Endothelial cell of umbilical vein (primary cell): ENCODE results near the gene CLCN4. TPM values are rescaled to one million over a fixed set of nuclear protein-coding genes. Genes with fewer than 3 reads are reported as not detected.

Experiments used
- BruUV-seq: library from RNA; stranded (reverse); fragments of 400-500 nt; replicated peaks from 2 replicates; lab custom pipeline; 2021; lab: Mats Ljungman, UMichigan
- CTCF ChIA-PET: fragments of 300-600, 350-600 bp; sonication (Branson Sonifier 250); formaldehyde crosslinking; loops from one replicate; lab custom pipeline; 2021; ENCODE audit warnings: antibody characterized with exemption, inconsistent platforms; lab: Charles Lee
- POLR2A ChIA-PET: fragments of 300-600, 350-600 bp; sonication (Branson Sonifier 250); formaldehyde crosslinking; loops from one replicate; lab custom pipeline; 2021; ENCODE audit warnings: antibody characterized with exemption, inconsistent platforms; lab: Charles Lee
- DNase-seq: peaks from one replicate; pipeline ENCODE4 v3.0.0-alpha.2; 2011; ENCODE audit warnings: low read depth, low spot score
- FAIRE-seq: peaks from 2 replicates; lab custom pipeline; 2011; peaks lifted over from hg19 to GRCh38; lab: Jason Lieb, UNC
- H2AFZ ChIP-seq: 2 replicates; pipeline ENCODE4 v1.6.0; 2012; ENCODE audit warnings: low read depth, low read length, control low read depth, inconsistent platforms
- H3K27ac ChIP-seq: 2 replicates; pipeline ENCODE4 v1.5.1; 2011; ENCODE audit warnings: low read depth, mild to moderate bottlenecking, control low read depth, low read length, moderate library complexity; ENCODE audit not compliant: insufficient read depth
- H3K27me3 ChIP-seq, 2 experiments: 2 replicates each; pipeline versions ENCODE4 v1.6.0 to v1.6.1; 2011; ENCODE audit warnings: low read length in 2 of 2, mixed read lengths in 1 of 2; ENCODE audit not compliant: control insufficient read depth in 2 of 2, insufficient read depth in 2 of 2
- H3K36me3 ChIP-seq, 2 experiments: 2 replicates in 1 of 2; 3 replicates in 1 of 2; pipeline ENCODE4 v1.5.1; 2011; ENCODE audit warnings: low read length in 2 of 2, mild to moderate bottlenecking in 1 of 2, moderate library complexity in 1 of 2; ENCODE audit not compliant: control insufficient read depth in 2 of 2, insufficient read depth in 2 of 2; ENCODE audit errors: extremely low read depth in 1 of 2
- H3K4me1 ChIP-seq: 3 replicates; pipeline ENCODE4 v1.5.1; 2011; ENCODE audit warnings: mild to moderate bottlenecking, low read length; ENCODE audit not compliant: control insufficient read depth, insufficient read depth; ENCODE audit errors: extremely low read depth
- H3K4me2 ChIP-seq: 2 replicates; pipeline ENCODE4 v1.6.1; 2011; ENCODE audit warnings: low read length, control low read depth, mixed read lengths; ENCODE audit not compliant: insufficient read depth
- H3K4me3 ChIP-seq, 3 experiments: fragments of 200-600 bp in 1 of 3; sonication (generic), shearing (Covaris generic) in 1 of 3; replicated peaks in 1 of 3; 2 replicates each; pipeline ENCODE4 v1.5.1; 2011 to 2016; ENCODE audit warnings: control low read depth in 3 of 3, low read length in 3 of 3, mild to moderate bottlenecking in 2 of 3, inconsistent platforms in 1 of 3, low read depth in 1 of 3, moderate library complexity in 1 of 3; ENCODE audit not compliant: insufficient read depth in 1 of 3
- H3K79me2 ChIP-seq: 2 replicates; pipeline ENCODE4 v1.6.0; 2012; ENCODE audit warnings: low read length, inconsistent platforms; ENCODE audit not compliant: control insufficient read depth, insufficient read depth
- H3K9ac ChIP-seq: replicated peaks from 2 replicates; pipeline ENCODE3; 2011; ENCODE audit warnings: low read length, control low read depth; ENCODE audit not compliant: insufficient read depth; ENCODE audit errors: extremely low read depth
- H3K9me1 ChIP-seq: replicated peaks from 3 replicates; pipeline ENCODE4 v1.6.0; 2011; ENCODE audit warnings: mild to moderate bottlenecking, low read length; ENCODE audit not compliant: control insufficient read depth, insufficient read depth; ENCODE audit errors: extremely low read depth
- H3K9me3 ChIP-seq: replicated peaks from 2 replicates; pipeline ENCODE4 v1.5.1; 2012; ENCODE audit warnings: low read length, inconsistent platforms; ENCODE audit not compliant: control insufficient read depth, insufficient read depth
- H4K20me1 ChIP-seq: replicated peaks from 2 replicates; pipeline ENCODE3; 2011; ENCODE audit warnings: mild to moderate bottlenecking, low read length; ENCODE audit not compliant: control insufficient read depth, insufficient read depth; ENCODE audit errors: extremely low read depth
- EZH2 ChIP-seq: IDR thresholded peaks from 2 replicates; pipeline ENCODE4 v1.6.1; 2012; ENCODE audit warnings: borderline replicate concordance, low read depth, mild to moderate bottlenecking, moderate library complexity, low read length, inconsistent platforms; ENCODE audit not compliant: severe bottlenecking
- JUN ChIP-seq: IDR thresholded peaks from 2 replicates; pipeline ENCODE4 v1.6.1; 2011; ENCODE audit warnings: borderline replicate concordance, low read depth; ENCODE audit not compliant: insufficient read length, insufficient read depth
- POLR2AphosphoS5 ChIP-seq: IDR thresholded peaks from 2 replicates; pipeline ENCODE4 v1.6.1; 2012; ENCODE audit warnings: low read depth, mild to moderate bottlenecking, control low read depth, low read length, moderate library complexity; ENCODE audit not compliant: insufficient read depth
- dilution Hi-C: fragments of 300-500 bp; cut with MboI; formaldehyde crosslinking; loops from one replicate; pipeline ENCODE4 v1.15.0; 2019; ENCODE audit warnings: low sequenced_read_pairs; ENCODE audit not compliant: extremely low pct_ligation_motif_present
- intact Hi-C: fragments of 100-400 bp; cut with micrococcal nuclease; formaldehyde crosslinking; loops from one replicate; pipeline ENCODE4 v1.10.0; 2022
- polyA plus RNA-seq, 4 experiments: library from polyadenylated mRNA; depleted of rRNA in 3 of 4; stranded (reverse) in 3 of 4; unstranded in 1 of 4; fragments of >200 nt; gene quantifications; 2 replicates each; pipeline versions ENCODE4 v1.2.1 to v1.2.3, GENCODE V29; 2011 to 2012; ENCODE audit warnings: missing spikeins in 1 of 4
- total RNA-seq: library from RNA; stranded (reverse); gene quantifications from 2 replicates; pipeline ENCODE4 v1.2.3, GENCODE V29; 2021
- TF ChIP-seq, protein P1 (sequence below), 2 donors: IDR thresholded peaks; 1 replicate in 1 of 2; 2 replicates in 1 of 2; pipeline ENCODE4 v1.5.1; 2011; ENCODE audit warnings: low read length in 2 of 2, mild to moderate bottlenecking in 2 of 2, moderate library complexity in 2 of 2, control low read depth in 1 of 2, inconsistent platforms in 1 of 2, low read depth in 1 of 2; ENCODE audit not compliant: insufficient read depth in 1 of 2; ENCODE audit errors: extremely low read depth in 1 of 2
- TF ChIP-seq, protein P2 (sequence below): IDR thresholded peaks from 2 replicates; pipeline ENCODE4 v1.6.1; 2011; ENCODE audit not compliant: insufficient read depth, insufficient read length

Gene CLCN4
- total and polyA plus RNA-seq, 2 donors (not counting 3 experiments of a cell fraction or from before 2014, with no cell fraction given): 7.6 to 19.8 TPM

DNA sequence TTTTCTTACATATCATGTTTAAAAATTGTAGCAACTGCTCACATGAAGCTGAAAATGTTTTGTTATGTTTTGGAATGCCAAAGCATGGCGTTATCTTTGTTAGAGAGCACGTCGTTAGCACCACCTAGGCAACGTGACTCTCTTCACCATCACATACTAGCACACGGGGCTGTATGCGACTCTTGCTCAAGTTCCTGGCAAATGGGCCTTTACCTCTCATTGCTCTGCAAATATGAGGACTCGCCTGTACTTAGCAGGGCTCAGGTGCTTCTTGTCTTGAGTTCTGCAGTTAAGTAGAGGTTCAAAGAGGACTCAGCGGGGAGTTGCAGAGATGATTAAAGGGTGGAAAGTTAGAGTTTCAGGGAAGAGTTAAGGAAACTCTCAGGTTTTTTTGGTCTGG lies 59.4 kb downstream of the CLCN4 start:
- Histone ChIP-seq H2AFZ (no peak overlapping the region), H3K9ac (no peak overlapping the region), H3K9me3 (no peaks in the 10 kb centered on the region), H3K27me3 (no peaks in the 10 kb centered on the region), H3K27ac (no peak overlapping the region), H3K4me3 (no peak overlapping the region), H3K79me2 (no peaks in the 10 kb centered on the region), H3K4me2 (no peak overlapping the region), H3K36me3 (peaks cover 0 to 2% of the 10 kb centered on the region in 2 experiments), H3K9me1 (no peaks in the 10 kb centered on the region), H4K20me1 (no peaks in the 10 kb centered on the region), H3K4me1 (no peaks in the 10 kb centered on the region)
- FAIRE-seq (no peak), DNase-seq (no peak)
- ChIA-PET POLR2A (no interaction called here), CTCF (interaction anchor here (1.1 to 1.3 kb wide), 2 partner anchors 8 to 420 kb away, joined by 3 read pairs; no protein-coding TSS in a partner anchor)
- no TSS peak for BruUV-seq
- TF ChIP-seq, protein P1, sequence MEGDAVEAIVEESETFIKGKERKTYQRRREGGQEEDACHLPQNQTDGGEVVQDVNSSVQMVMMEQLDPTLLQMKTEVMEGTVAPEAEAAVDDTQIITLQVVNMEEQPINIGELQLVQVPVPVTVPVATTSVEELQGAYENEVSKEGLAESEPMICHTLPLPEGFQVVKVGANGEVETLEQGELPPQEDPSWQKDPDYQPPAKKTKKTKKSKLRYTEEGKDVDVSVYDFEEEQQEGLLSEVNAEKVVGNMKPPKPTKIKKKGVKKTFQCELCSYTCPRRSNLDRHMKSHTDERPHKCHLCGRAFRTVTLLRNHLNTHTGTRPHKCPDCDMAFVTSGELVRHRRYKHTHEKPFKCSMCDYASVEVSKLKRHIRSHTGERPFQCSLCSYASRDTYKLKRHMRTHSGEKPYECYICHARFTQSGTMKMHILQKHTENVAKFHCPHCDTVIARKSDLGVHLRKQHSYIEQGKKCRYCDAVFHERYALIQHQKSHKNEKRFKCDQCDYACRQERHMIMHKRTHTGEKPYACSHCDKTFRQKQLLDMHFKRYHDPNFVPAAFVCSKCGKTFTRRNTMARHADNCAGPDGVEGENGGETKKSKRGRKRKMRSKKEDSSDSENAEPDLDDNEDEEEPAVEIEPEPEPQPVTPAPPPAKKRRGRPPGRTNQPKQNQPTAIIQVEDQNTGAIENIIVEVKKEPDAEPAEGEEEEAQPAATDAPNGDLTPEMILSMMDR (IDR thresholded peaks at IDR 0.05; ENCODE audit: extremely low read depth in 1 of 2, insufficient read depth in 1 of 2, low read depth in 1 of 2, low read length in 2 of 2): no peak
- TF ChIP-seq, protein P2, sequence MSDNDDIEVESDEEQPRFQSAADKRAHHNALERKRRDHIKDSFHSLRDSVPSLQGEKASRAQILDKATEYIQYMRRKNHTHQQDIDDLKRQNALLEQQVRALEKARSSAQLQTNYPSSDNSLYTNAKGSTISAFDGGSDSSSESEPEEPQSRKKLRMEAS: no peak
- dilution Hi-C loops (no loop called here), intact Hi-C loops (no loop called here)

DNA sequence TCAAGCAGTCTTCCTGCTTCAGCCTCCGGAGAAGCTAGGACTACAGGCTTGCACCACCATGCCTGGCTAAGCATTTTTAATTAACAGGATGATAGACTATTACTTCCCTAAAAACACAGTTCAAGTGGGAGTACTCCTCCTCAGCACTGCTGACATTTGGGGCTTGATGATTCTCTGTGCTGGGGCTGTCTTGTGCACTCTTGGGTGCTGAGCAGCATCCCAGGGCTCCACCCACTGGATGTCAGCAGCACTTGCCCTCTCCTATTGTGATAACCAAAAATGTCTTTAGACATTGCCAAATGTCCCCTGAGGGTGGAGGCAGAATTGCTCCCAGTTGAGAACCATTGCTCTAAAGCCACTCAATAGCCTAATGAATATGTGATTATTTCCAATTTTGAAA lies 60.4 kb downstream of the CLCN4 start:
- Histone ChIP-seq H3K27me3 (no peaks in the 10 kb centered on the region), H3K36me3 (peaks cover 0 to 2% of the 10 kb centered on the region in 2 experiments), H3K9ac (no peak overlapping the region), H3K79me2 (no peaks in the 10 kb centered on the region), H3K4me1 (no peaks in the 10 kb centered on the region), H3K27ac (no peak overlapping the region), H3K4me3 (no peak overlapping the region), H3K4me2 (no peak overlapping the region), H4K20me1 (no peaks in the 10 kb centered on the region), H3K9me3 (no peaks in the 10 kb centered on the region), H3K9me1 (no peaks in the 10 kb centered on the region), H2AFZ (no peak overlapping the region)
- POLR2A ChIA-PET: no interaction called here
- intact Hi-C loops (no loop called here), dilution Hi-C loops (no loop called here)
- TF ChIP-seq, protein P2: no peak
- TF ChIP-seq POLR2AphosphoS5: no peak
- TF ChIP-seq EZH2: no peak
- TF ChIP-seq JUN: no peak
- CTCF ChIA-PET: no interaction called here
- no TSS peak for BruUV-seq
- DNase-seq (no peak), FAIRE-seq (no peak)
